ENCODE results near the gene UGT3A1. TPM values are rescaled to one million over a fixed set of nuclear protein-coding genes. Genes with fewer than 3 reads are reported as not detected.

The UGT3A1 gene
- polyA plus RNA-seq, 1 of the 3 experiments (the other 2 are of a cell fraction): not detected

- Histone ChIP-seq H3K4me2 (no peak overlapping the region), H2AFZ (ENCODE audit: low read depth) (no peak overlapping the region), H3K4me3 (ENCODE audit: low read depth in 2 of 2, low read length in 1 of 2) (no peak overlapping the region), H3K9ac (no peak overlapping the region), H3K9me3 (no peaks in the 10 kb centered on the region), H4K20me1 (ENCODE audit: insufficient read depth) (no peaks in the 10 kb centered on the region), H3K36me3 (replicated peaks in 1 of 2; ENCODE audit: control insufficient read depth in 1 of 2, insufficient read depth in 2 of 2, low read length in 1 of 2) (no peaks in the 10 kb centered on the region), H3K27me3 (ENCODE audit: insufficient read depth) (no peaks in the 10 kb centered on the region), H3F3A (replicated peaks; ENCODE audit: insufficient read depth) (no peaks in the 10 kb centered on the region), H3K4me1 (ENCODE audit: control insufficient read depth in 1 of 2, insufficient read depth in 2 of 2, low read depth in 1 of 2, low read length in 1 of 2) (no peaks in the 10 kb centered on the region), H3K27ac (ENCODE audit: low read depth in 2 of 2, low read length in 1 of 2) (no peak overlapping the region), H3K9me2 (no peaks in the 10 kb centered on the region), H3K79me2 (ENCODE audit: insufficient read depth) (no peaks in the 10 kb centered on the region)
- TF ChIP-seq RAD21 (IDR thresholded peaks at IDR 0.05; ENCODE audit: low read length): no peak
- TF ChIP-seq, protein P1, sequence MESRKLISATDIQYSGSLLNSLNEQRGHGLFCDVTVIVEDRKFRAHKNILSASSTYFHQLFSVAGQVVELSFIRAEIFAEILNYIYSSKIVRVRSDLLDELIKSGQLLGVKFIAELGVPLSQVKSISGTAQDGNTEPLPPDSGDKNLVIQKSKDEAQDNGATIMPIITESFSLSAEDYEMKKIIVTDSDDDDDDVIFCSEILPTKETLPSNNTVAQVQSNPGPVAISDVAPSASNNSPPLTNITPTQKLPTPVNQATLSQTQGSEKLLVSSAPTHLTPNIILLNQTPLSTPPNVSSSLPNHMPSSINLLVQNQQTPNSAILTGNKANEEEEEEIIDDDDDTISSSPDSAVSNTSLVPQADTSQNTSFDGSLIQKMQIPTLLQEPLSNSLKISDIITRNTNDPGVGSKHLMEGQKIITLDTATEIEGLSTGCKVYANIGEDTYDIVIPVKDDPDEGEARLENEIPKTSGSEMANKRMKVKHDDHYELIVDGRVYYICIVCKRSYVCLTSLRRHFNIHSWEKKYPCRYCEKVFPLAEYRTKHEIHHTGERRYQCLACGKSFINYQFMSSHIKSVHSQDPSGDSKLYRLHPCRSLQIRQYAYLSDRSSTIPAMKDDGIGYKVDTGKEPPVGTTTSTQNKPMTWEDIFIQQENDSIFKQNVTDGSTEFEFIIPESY (IDR thresholded peaks at IDR 0.05; ENCODE audit: borderline replicate concordance, low read depth): no peak
- no peak for TF ChIP-seq EZH2phosphoT487 (IDR thresholded peaks at IDR 0.05; ENCODE audit: borderline replicate concordance, low read depth)
- no peak for TF ChIP-seq RXRA (IDR thresholded peaks at IDR 0.05; ENCODE audit: borderline replicate concordance, low read depth)
- TF ChIP-seq TEAD4 (IDR thresholded peaks at IDR 0.05; ENCODE audit: borderline replicate concordance, insufficient read depth): no peak
- no peak for TF ChIP-seq RFX5 (IDR thresholded peaks at IDR 0.05; ENCODE audit: low read length)
- no peak for TF ChIP-seq FOXJ3 (CRISPR knock-in tag; IDR thresholded peaks at IDR 0.05)
- no peak for TF ChIP-seq RCOR1 (IDR thresholded peaks at IDR 0.05; ENCODE audit: low read length)
- no peak for TF ChIP-seq SMC3 (IDR thresholded peaks at IDR 0.05; ENCODE audit: low read depth, low read length)
- no peak for TF ChIP-seq YY1 (IDR thresholded peaks at IDR 0.05; ENCODE audit: low read depth)
- TF ChIP-seq TCF12 (IDR thresholded peaks at IDR 0.05): no peak
- WGBS (ENCODE audit: low lambda C conversion rate): 16% methylated on average over 3 of the region's 3 CpGs
- ChIA-PET CTCF (no interaction called here), POLR2A (no interaction called here)
- no peak for DNase-seq
Observed at GRCh38 chr5:36001032-36001431, 9.8 kb upstream of the UGT3A1 start.

- Histone ChIP-seq H3K27me3 (ENCODE audit: insufficient read depth) (no peaks in the 10 kb centered on the region), H3K9ac (no peak overlapping the region), H3K79me2 (ENCODE audit: insufficient read depth) (no peaks in the 10 kb centered on the region), H3K27ac (ENCODE audit: low read depth in 2 of 2, low read length in 1 of 2) (no peak overlapping the region), H3F3A (replicated peaks; ENCODE audit: insufficient read depth) (no peaks in the 10 kb centered on the region), H2AFZ (ENCODE audit: low read depth) (no peak overlapping the region), H3K4me3 (ENCODE audit: low read depth in 2 of 2, low read length in 1 of 2) (no peak overlapping the region), H3K9me3 (no peaks in the 10 kb centered on the region), H4K20me1 (ENCODE audit: insufficient read depth) (no peaks in the 10 kb centered on the region), H3K9me2 (no peaks in the 10 kb centered on the region), H3K36me3 (replicated peaks in 1 of 2; ENCODE audit: control insufficient read depth in 1 of 2, insufficient read depth in 2 of 2, low read length in 1 of 2) (no peaks in the 10 kb centered on the region), H3K4me1 (ENCODE audit: control insufficient read depth in 1 of 2, insufficient read depth in 2 of 2, low read depth in 1 of 2, low read length in 1 of 2) (no peaks in the 10 kb centered on the region), H3K4me2 (no peak overlapping the region)
- no peak for DNase-seq
- TF ChIP-seq SMC3 (IDR thresholded peaks at IDR 0.05; ENCODE audit: low read depth, low read length): no peak
- TF ChIP-seq TAF1 (IDR thresholded peaks at IDR 0.05; ENCODE audit: borderline replicate concordance, low read depth, low read length): no peak
- ChIA-PET CTCF (no interaction called here), POLR2A (no interaction called here)
- WGBS (ENCODE audit: low lambda C conversion rate): 17% methylated on average over 1 of the region's 1 CpG
Observed at GRCh38 chr5:35999547-35999946, 8.4 kb upstream of the UGT3A1 start.
